HG03469 (cell line): Measurements from ENCODE around the gene UTP4.
A peak's percentile ranks its signal among the peaks of the same experiment; 100 is the strongest.

Experiments used
- ATAC-seq: cut with Tn5 transposase; IDR thresholded peaks from one replicate; pipeline ENCODE4 v1.9.1; 2021; ENCODE audit warnings: mild to moderate bottlenecking, moderate library complexity, moderate number of reproducible peaks; ENCODE audit not compliant: unreplicated experiment

UTP4 gene

DNA sequence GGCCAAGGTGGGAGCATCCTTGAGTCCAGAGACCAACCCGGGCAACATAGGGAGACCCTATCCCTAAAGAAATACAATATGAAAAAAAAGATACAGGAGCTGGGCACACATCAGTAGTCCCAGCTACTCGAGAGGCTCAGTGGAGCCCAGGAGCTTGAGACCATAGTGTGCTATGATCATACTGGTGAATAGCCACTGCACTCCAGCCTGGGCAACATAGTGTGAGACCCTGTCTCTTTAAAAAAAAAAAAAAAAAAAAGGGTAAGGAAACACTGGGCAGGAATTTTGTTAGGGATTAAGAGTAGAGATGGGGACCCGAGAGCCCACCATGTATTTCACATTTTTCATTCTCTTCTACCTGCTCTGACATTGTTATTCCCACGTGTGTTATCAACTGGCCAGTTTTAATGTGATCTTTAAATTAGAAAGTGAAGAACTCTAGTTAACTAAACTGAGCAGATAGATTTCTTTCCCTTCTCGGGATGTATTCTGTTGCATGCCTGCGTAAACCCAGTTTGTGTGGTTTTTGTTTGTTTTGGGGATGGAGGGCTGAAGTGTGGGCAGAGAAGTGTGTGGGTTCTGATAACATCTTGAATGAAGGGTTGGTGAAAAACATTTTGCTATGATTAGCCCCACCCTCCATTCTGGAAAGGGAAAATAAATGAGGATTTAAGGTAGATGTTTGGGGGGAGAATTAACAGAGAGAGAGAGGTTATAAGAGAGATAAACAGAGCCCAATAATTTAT, 37.3 kb downstream of the UTP4 start:
- ATAC-seq: no peak

- no peak for ATAC-seq
Observed at GRCh38 chr16:69171325-69172084, 39.1 kb downstream of the UTP4 start.

DNA sequence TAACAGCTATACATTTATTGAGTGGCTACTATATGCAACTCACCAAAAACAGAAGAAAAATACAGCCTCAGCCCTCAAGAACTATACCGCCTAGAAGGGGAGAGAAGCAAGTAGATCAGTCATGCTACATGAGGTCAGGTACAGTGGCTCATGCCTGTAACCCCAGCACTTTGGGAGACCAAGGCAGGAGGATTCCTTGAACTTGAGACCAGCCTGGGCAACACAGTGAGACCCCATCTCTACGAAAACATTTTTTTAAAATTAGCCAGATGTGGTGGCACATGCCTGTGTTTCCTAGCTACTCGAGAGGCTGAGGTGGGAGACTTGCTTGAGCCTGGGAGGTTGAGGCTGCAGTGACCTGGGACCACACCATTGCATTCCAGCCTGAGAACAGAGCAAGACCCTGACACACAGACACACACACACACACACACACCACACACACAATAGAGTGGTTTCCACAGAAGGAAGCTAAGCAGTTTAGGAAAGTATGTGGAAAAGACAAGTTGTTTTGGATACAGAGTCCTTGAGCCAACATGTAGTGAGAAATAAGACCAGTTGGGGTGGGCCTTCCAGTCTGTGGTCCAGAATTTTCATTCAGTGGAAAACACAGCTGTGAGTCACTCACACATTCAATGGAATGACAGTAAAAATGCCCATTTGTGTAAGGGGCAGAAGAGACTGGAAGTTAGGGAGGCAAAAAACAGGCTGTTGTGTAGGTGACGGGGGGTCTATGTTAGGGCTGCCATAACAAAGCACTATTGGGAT, 43.8 kb downstream of the UTP4 start:
- ATAC-seq: no peak

GRCh38 chr16:69179328-69180010, 47.0 kb downstream of the UTP4 start:
- no peak for ATAC-seq

DNA sequence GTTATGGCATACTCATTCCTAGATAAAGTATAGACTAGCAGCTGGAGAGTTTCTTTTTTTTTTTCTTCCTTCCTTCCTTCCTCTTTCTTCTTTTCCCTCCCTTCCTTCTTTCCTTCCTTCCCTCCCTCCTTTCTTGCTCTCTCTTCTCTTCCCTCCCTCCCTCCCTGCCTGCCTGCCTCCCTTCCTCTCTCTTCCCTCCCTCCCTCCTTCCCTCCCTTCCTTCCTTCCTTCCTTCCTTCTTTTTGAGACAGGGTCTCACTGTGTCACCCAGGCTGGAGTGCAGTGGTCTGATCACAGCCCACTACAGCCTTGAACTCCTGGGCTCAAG, 47.5 kb downstream of the UTP4 start:
- no peak for ATAC-seq

GRCh38 chr16:69182730-69183416, 50.4 kb downstream of the UTP4 start:
- no peak for ATAC-seq

- ATAC-seq: peak; percentile 70
Observed at GRCh38 chr16:69186642-69187445, 54.4 kb downstream of the UTP4 start, which contains the start of gene SNTB2. SNTB2 (plus strand) TSS chr16:69187164; CDS start chr16:69187167, 3 bp downstream.

GRCh38 chr16:69187446-69188235, 55.2 kb downstream of the UTP4 start:
- no peak for ATAC-seq

DNA sequence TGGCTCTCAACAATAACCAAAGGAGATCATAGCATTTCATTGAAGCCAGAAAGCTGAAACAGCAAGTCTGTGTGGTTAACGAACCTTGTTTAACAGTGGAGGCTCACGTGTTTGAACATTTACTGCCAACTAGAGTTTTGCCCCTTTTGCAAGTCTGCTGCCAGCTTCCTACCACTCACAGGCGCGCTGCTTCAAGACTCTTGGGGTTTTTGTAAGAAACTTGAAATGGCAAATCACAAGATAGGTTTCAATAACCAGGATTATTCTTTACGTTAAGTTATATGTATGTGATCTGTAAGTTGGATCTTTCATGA, 55.7 kb downstream of the UTP4 start:
- ATAC-seq: no peak

- ATAC-seq: no peak
Observed at GRCh38 chr16:69188716-69189115, 56.3 kb downstream of the UTP4 start.

GRCh38 chr16:69190046-69190588, 57.7 kb downstream of the UTP4 start:
- ATAC-seq: no peak

GRCh38 chr16:69190598-69190997, 58.1 kb downstream of the UTP4 start:
- no peak for ATAC-seq

- ATAC-seq: no peak
Observed at GRCh38 chr16:69191136-69191535, 58.7 kb downstream of the UTP4 start.

- no peak for ATAC-seq
Observed at GRCh38 chr16:69193855-69194254, 61.4 kb downstream of the UTP4 start.

DNA sequence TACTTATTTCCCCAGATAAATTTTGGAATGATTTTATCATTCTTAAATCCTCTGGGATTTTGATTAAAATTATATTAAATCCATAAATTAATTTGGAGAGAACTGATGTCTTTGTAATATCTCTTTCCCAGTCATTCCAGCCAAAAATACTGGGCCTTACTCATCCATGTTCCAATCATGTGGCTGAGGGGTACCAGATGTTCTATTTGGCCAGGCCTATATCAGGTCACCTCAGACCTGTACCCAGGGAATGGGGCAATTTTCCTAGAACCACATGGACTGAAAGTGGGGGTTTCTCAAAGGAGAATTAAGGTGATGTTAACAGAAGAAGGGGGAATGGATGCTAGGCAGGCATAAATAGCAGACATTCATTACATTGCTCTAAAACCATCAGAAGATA, 62.0 kb downstream of the UTP4 start:
- no peak for ATAC-seq

GRCh38 chr16:69195369-69196029, 63.0 kb downstream of the UTP4 start:
- no peak for ATAC-seq

DNA sequence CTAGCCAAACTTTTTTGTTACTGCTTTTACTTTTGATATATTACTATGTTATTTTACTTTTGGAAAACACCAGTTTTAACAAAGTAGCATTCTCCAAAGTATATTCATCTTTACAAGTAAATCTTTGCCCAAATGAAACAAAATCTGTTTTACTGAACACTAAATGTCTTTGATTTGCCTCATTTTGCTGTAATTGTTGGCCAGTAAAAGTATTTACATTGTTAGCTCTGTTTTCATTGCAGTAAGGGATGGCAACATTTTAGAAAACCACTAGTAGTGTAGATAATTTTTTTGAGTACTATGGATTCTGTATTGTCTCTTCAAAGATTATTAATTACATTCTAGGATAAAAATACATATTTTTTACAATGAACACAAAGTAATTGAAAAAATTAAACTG, 65.1 kb downstream of the UTP4 start:
- no peak for ATAC-seq

GRCh38 chr16:69199382-69199781, 66.9 kb downstream of the UTP4 start:
- ATAC-seq: no peak
